ENCODE data around the gene ARIH2.
A peak's percentile ranks its signal among the peaks of the same experiment; 100 is the strongest.

ARIH2 gene

GRCh38 chr3:49028298-49028672 is 109.6 kb downstream of the ARIH2 start:
- no peak for TF ChIP-seq TAF1 (IDR thresholded peaks at IDR 0.05; ENCODE audit: borderline replicate concordance, insufficient read depth, low read length)
- TF ChIP-seq, protein P1, sequence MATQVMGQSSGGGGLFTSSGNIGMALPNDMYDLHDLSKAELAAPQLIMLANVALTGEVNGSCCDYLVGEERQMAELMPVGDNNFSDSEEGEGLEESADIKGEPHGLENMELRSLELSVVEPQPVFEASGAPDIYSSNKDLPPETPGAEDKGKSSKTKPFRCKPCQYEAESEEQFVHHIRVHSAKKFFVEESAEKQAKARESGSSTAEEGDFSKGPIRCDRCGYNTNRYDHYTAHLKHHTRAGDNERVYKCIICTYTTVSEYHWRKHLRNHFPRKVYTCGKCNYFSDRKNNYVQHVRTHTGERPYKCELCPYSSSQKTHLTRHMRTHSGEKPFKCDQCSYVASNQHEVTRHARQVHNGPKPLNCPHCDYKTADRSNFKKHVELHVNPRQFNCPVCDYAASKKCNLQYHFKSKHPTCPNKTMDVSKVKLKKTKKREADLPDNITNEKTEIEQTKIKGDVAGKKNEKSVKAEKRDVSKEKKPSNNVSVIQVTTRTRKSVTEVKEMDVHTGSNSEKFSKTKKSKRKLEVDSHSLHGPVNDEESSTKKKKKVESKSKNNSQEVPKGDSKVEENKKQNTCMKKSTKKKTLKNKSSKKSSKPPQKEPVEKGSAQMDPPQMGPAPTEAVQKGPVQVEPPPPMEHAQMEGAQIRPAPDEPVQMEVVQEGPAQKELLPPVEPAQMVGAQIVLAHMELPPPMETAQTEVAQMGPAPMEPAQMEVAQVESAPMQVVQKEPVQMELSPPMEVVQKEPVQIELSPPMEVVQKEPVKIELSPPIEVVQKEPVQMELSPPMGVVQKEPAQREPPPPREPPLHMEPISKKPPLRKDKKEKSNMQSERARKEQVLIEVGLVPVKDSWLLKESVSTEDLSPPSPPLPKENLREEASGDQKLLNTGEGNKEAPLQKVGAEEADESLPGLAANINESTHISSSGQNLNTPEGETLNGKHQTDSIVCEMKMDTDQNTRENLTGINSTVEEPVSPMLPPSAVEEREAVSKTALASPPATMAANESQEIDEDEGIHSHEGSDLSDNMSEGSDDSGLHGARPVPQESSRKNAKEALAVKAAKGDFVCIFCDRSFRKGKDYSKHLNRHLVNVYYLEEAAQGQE (IDR thresholded peaks at IDR 0.05; ENCODE audit: insufficient read depth in 1 of 2, low read depth in 2 of 2, low read length in 2 of 2): no peak
- TF ChIP-seq SIN3A (IDR thresholded peaks at IDR 0.05; ENCODE audit: borderline replicate concordance, insufficient read depth, low read length): no peak
- no peak for TF ChIP-seq FOXP2 (optimal IDR thresholded peaks at IDR 0.05; ENCODE audit: borderline replicate concordance, extremely low read depth, extremely low read length, insufficient read depth)
- TF ChIP-seq POLR2AphosphoS5 (IDR thresholded peaks at IDR 0.05; ENCODE audit: low read depth, low read length): no peak

DNA sequence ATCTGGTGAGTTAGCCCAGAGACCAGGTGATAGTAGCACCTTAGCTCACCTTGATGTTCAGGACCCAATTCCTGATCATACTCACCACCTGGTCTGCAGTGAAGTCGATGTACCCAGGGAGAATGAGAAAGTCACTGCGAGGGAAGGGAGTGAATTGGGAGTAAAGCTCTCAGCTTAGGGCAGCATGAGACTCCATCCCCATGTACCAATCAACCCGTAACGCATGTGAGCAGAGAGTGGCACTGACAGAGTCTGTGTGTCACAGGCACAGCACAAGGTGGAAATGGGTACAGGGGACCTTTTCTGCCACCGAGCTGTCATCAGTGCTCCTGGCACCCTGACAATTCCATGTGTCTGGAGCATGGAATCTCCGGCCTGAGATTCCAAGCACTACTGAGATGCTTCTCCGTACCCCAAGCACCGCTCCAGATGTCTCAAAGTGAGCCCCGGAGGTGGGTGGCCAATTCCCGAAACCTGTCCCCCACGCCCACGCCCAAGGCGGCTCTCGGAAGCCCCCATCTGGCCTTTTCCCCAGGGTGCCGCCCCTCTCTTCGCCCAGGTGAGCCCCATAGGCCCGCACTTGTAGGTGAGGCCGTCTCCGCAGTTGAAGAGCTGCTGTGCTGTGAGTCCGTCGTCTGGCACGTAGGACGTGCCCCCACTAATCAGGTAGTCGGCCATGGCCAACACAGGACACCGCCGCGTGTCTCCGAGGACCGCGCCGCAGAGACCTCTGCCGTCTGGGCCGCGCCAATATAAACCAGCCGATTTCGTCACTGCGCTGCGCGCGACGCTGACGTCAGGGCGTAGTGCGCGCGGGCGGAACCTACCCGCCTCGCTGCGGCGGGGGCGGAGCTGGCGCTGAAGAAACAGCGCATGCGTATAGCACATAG is 110.3 kb downstream of the ARIH2 start, which contains the start of gene IMPDH2:
IMPDH2 (minus strand) TSS at position 726 of the 890 bp plus-strand sequence; CDS start at position 678, 48 bp downstream.
- TF ChIP-seq TAF1 (IDR thresholded peaks at IDR 0.05; ENCODE audit: borderline replicate concordance, insufficient read depth, low read length): peak; percentile 88; the same call in 1 of the 2 replicates
- peak; percentile 57; the same call in 1 of the 2 replicates for TF ChIP-seq SIN3A (IDR thresholded peaks at IDR 0.05; ENCODE audit: borderline replicate concordance, insufficient read depth, low read length)
- no peak for TF ChIP-seq FOXP2 (optimal IDR thresholded peaks at IDR 0.05; ENCODE audit: borderline replicate concordance, extremely low read depth, extremely low read length, insufficient read depth)
- TF ChIP-seq POLR2AphosphoS5 (IDR thresholded peaks at IDR 0.05; ENCODE audit: low read depth, low read length): peak; percentile 99
- TF ChIP-seq, protein P1 (IDR thresholded peaks at IDR 0.05; ENCODE audit: insufficient read depth in 1 of 2, low read depth in 2 of 2, low read length in 2 of 2): peak in 1 of 2 experiments; percentile 57; a peak in 1 of 4 replicates

DNA sequence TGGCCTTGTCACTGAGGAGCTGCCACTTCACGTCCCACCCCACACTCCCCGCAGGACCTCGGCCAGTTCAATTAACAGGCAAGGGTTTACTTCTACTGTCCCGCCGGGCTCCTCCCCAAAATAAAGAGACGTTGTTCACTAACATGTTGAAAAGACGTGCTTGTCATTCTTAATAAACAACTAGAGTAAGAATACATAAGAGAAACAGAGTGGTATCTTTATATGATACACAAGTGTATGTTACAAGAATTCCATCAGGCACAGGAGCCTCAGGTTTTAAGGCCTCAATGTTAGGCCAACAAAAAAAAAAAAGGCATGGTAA is 110.9 kb downstream of the ARIH2 start:
- TF ChIP-seq SIN3A (IDR thresholded peaks at IDR 0.05; ENCODE audit: borderline replicate concordance, insufficient read depth, low read length) (no peak), POLR2AphosphoS5 (IDR thresholded peaks at IDR 0.05; ENCODE audit: low read depth, low read length) (peak; percentile 17; the same call in 1 of the 2 replicates), TAF1 (IDR thresholded peaks at IDR 0.05; ENCODE audit: borderline replicate concordance, insufficient read depth, low read length) (no peak; the same call in 1 of the 2 replicates)

- TF ChIP-seq FOXP2 (optimal IDR thresholded peaks at IDR 0.05; ENCODE audit: borderline replicate concordance, extremely low read depth, extremely low read length, insufficient read depth) (no peak), SIN3A (IDR thresholded peaks at IDR 0.05; ENCODE audit: borderline replicate concordance, insufficient read depth, low read length) (no peak), POLR2AphosphoS5 (IDR thresholded peaks at IDR 0.05; ENCODE audit: low read depth, low read length) (no peak), TAF1 (IDR thresholded peaks at IDR 0.05; ENCODE audit: borderline replicate concordance, insufficient read depth, low read length) (no peak)
- TF ChIP-seq, protein P1 (IDR thresholded peaks at IDR 0.05; ENCODE audit: insufficient read depth in 1 of 2, low read depth in 2 of 2, low read length in 2 of 2): no peak
These were observed 111.7 kb downstream of the ARIH2 start for GRCh38 chr3:49030321-49030720.

DNA sequence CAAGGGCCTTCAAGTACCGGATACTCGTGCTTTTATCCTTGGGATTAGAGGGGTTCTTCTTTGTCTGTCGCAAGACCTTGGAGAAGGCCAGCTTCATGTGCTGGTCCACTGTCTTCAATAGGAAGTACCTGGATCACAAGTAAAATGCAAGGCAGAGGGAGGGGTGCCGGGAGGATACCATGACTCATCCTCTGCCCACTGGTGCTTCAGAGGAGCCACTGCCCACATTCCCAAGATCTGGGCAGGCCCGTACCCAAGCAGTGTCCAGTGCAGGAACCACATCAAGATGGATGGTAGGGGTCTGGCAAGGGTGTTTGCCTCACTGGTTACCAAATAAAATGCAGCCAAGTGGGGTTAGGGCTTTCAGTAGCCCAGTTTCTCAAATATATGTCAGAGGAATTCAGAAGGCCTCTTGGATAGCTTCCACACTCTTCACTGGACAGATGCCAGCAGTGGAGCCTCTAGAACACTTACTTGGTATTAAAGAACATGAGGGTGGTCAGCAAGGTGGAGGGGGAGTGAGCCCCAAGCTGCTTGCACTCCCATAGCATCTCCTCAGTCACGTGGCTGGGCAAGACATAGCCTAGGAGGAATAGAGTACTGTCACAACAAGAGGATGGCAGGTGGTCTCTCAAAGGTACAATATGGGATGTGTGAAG is 114.1 kb downstream of the ARIH2 start:
- TF ChIP-seq, protein P1 (IDR thresholded peaks at IDR 0.05; ENCODE audit: insufficient read depth in 1 of 2, low read depth in 2 of 2, low read length in 2 of 2): no peak
- TF ChIP-seq FOXP2 (optimal IDR thresholded peaks at IDR 0.05; ENCODE audit: borderline replicate concordance, extremely low read depth, extremely low read length, insufficient read depth): no peak
- no peak for TF ChIP-seq TAF1 (IDR thresholded peaks at IDR 0.05; ENCODE audit: borderline replicate concordance, insufficient read depth, low read length)
- TF ChIP-seq SIN3A (IDR thresholded peaks at IDR 0.05; ENCODE audit: borderline replicate concordance, insufficient read depth, low read length): no peak
- no peak for TF ChIP-seq POLR2AphosphoS5 (IDR thresholded peaks at IDR 0.05; ENCODE audit: low read depth, low read length)
